Activated T-cell treated with anti-CD3 and anti-CD28 coated beads, Interleukin-2, amount 50 U/mL, for 24 hours (primary cell): Measurements from ENCODE around the gene WFS1.

Experiments used
- DNase-seq: peaks from one replicate; pipeline ENCODE4 v3.0.0-alpha.2; 2020
- H3K27ac Mint-ChIP-seq: 2 replicates; pipeline ENCODE4 v1.8.0; 2020; ENCODE audit warnings: mild to moderate bottlenecking, mixed read lengths
- H3K27me3 Mint-ChIP-seq: 2 replicates; pipeline ENCODE4 v1.8.0; 2020; ENCODE audit warnings: mixed read lengths
- H3K36me3 Mint-ChIP-seq: 2 replicates; pipeline ENCODE4 v1.8.0; 2020; ENCODE audit warnings: low read depth, mixed read lengths
- H3K4me1 Mint-ChIP-seq: 2 replicates; pipeline ENCODE4 v1.8.0; 2020; ENCODE audit warnings: low read depth, mixed read lengths
- H3K4me3 Mint-ChIP-seq: 2 replicates; pipeline ENCODE4 v1.8.0; 2020; ENCODE audit warnings: mild to moderate bottlenecking, moderate library complexity, mixed read lengths
- H3K9me3 Mint-ChIP-seq: 2 replicates; pipeline ENCODE4 v1.8.0; 2020; ENCODE audit warnings: mixed read lengths

The WFS1 gene

DNA sequence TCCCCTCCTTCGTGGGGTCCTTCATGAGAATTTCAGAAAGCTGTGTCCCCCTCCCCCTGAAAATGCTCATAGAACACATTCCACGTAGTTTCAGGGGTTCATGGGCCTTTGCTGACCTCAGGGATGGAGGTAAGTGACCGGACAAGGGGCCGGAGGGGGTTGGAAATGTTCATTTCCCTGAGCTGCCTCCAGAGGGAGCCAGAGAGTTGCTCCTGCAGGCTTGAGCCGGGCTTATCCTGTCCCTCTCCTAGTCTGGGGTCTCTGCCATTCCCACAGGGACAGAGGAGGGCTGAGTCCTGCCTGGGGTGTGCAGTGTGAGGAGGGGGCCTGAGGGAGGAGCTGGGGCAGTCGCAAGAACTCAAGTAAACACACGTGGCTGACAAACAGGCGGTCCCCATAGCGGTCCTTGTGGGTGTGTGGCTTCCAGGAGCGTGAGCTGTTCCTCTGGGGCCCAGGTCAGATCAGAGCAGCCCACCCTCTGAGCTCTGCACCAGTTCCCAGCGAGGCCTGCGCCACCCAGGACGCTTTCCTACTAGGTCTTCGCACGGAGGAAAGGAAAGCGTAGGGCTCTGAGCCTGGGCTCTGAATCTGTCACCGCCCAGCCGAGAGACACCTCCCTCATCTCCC, 62.5 kb downstream of the WFS1 start:
- Mint-ChIP-seq H3K4me3 (no peak overlapping the region), H3K9me3 (no peaks in the 10 kb centered on the region), H3K4me1 (peaks cover 1% of the 10 kb centered on the region), H3K27ac (no peak overlapping the region), H3K27me3 (peaks cover 58% of the 10 kb centered on the region), H3K36me3 (no peaks in the 10 kb centered on the region)
- DNase-seq: peak; percentile 46

DNA sequence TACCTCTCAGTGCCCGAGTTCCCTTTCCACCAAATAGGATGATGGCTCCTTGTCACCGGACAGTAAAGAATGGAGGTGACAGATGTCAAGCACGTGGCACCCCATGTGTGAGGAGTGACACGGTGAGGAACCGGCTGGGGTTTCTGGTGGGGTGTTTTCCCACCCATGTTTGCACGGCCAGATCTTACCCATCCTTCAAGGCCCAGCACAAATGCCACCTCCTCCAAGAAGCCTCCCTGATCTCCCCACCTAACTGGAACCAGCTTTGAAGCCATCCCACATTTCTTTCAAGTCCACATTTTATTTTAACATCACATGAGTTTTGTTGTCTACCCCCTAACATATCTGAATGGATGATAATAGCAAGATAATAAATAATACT, 63.0 kb downstream of the WFS1 start:
- Mint-ChIP-seq H3K27ac (no peak overlapping the region), H3K4me3 (no peak overlapping the region), H3K9me3 (no peaks in the 10 kb centered on the region), H3K36me3 (no peaks in the 10 kb centered on the region), H3K4me1 (peaks cover 5% of the 10 kb centered on the region), H3K27me3 (peaks cover 58% of the 10 kb centered on the region)
- DNase-seq: no peak

DNA sequence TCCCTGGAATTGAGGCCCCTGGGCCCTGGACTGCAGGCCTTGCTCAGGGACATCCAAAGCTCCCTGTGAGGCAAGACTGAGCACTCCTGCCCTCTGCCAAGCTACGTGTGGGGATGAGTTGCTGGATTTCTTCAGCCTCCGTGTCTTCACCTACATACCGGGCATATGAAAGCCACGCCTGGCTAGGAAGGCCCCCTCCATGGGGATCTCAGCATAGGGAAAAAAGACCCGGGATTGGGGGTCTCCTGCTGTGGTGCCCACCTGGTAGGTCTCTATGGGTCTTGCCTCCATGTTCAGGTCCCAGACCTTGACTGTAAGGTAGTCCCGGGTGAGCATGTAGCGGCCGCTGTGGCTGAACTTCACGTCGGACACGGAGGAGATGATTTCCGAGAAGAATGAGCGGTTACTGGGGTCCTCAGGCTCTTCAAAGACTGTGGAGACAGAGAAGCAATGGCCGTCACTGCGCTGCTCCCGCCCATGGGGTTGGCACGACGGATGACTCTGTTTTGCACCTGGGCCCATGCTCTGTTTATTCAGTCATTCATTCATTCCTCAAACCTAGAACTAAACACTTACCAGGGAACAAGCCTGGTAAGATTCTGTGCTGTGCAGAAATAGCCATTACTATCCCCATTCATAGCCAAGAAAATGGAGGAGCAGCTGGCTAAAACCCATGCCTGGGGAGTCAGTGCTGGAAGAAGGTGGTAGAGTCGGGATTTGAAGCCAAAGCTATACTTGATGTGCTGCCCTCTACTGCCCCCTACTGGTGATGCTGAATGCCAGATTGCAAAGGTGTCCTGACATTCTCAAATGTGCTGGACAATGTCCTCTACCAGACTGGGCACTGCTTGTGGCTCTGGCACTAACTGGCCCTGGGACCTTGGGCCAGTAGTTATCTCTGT, 63.9 kb downstream of the WFS1 start:
- no peak overlapping the region for H3K27ac Mint-ChIP-seq
- peaks cover 58% of the 10 kb centered on the region for H3K27me3 Mint-ChIP-seq
- H3K36me3 Mint-ChIP-seq: no peaks in the 10 kb centered on the region
- H3K4me1 Mint-ChIP-seq: peaks cover 14% of the 10 kb centered on the region
- no peak overlapping the region for H3K4me3 Mint-ChIP-seq
- H3K9me3 Mint-ChIP-seq: no peaks in the 10 kb centered on the region
- no peak for DNase-seq

DNA sequence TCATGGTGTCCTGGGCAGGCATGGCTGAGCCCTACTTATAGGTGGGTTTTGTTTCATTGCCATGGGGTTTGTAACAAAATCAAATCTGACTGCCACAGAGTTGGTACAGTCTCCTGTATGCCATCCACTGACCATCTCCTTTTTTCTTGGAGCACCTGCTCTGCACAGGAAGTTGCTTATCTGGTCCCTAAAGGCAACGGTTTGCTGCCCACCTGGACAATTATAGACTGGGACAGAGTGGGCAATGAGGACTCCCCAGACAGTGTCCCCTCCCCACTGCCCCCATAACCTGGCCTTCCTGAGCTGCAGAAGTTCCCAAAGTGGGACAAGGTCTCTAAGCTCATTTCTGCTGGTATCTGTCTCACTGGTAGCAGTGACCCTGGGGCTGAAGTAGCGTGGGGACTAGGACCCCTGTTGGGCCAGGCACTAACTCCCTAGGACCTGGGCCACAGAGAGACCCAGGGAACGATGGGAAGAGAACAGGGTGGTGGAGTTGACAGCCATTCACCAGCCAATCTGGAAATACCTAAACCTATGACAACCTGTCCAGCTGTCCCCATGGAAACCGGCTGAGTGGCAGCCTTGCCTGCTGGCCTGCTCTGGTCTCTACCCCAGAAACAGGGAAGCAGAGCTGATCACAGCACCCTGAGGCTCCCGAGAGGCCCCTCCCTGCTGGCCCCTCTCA, 64.7 kb downstream of the WFS1 start:
- no peak overlapping the region for H3K4me3 Mint-ChIP-seq
- DNase-seq: no peak
- peaks cover 17% of the 10 kb centered on the region for H3K4me1 Mint-ChIP-seq
- H3K27me3 Mint-ChIP-seq: peaks cover 63% of the 10 kb centered on the region
- no peaks in the 10 kb centered on the region for H3K9me3 Mint-ChIP-seq
- no peaks in the 10 kb centered on the region for H3K36me3 Mint-ChIP-seq
- no peak overlapping the region for H3K27ac Mint-ChIP-seq

DNA sequence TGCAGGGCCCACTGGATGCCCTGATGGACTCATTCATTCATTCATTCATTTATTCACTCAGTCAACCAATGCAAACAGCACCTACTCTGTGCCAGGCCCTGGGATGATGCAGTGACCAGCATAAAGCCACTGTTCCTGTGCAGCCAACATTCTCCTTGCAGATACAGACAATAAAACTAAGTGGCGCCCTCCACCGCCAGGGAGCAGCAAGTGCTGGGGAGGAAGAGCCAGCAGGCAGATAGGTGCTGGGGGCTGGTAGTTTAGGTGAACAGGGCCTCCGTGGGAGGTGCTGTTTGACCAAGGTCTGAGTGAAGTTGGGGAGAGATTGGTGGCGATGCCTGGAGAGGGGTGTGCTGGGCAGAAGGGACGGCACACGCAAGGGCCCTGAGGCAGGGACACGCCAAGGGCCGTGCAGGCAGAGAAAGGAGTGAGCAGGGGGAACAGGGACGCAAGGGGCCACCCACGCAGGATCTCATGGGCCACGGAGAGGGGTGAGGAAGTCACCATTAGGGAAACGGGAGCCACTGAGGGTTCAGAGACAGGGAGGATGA, 65.5 kb downstream of the WFS1 start:
- Mint-ChIP-seq H3K27me3 (peaks cover 62% of the 10 kb centered on the region), H3K27ac (no peak overlapping the region), H3K4me1 (peaks cover 17% of the 10 kb centered on the region), H3K4me3 (no peak overlapping the region), H3K9me3 (no peaks in the 10 kb centered on the region), H3K36me3 (no peaks in the 10 kb centered on the region)
- no peak for DNase-seq

DNA sequence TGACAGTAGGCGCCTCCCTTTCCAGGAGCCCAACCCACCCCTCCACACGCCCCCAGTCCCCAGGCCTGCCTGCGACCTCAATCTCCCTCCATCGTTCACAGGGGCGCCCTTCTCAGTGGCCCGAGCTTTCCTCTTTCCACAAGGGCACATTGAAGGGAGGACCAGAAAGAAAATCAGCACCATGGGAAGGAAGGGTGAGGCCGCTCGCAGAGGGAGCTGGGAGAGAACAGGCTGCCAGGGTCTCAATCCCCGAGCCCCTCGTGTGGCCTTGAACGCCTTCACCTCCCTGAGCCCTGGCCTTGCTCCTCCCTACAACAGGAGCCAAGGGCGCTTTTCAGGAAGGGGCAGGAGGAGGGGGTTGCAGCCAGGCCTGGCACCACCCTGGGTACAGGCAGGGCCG, 66.5 kb downstream of the WFS1 start:
- DNase-seq: no peak
- Mint-ChIP-seq H3K4me1 (peaks cover 17% of the 10 kb centered on the region), H3K9me3 (no peaks in the 10 kb centered on the region), H3K27ac (no peak overlapping the region), H3K4me3 (no peak overlapping the region), H3K27me3 (peaks cover 69% of the 10 kb centered on the region), H3K36me3 (no peaks in the 10 kb centered on the region)

DNA sequence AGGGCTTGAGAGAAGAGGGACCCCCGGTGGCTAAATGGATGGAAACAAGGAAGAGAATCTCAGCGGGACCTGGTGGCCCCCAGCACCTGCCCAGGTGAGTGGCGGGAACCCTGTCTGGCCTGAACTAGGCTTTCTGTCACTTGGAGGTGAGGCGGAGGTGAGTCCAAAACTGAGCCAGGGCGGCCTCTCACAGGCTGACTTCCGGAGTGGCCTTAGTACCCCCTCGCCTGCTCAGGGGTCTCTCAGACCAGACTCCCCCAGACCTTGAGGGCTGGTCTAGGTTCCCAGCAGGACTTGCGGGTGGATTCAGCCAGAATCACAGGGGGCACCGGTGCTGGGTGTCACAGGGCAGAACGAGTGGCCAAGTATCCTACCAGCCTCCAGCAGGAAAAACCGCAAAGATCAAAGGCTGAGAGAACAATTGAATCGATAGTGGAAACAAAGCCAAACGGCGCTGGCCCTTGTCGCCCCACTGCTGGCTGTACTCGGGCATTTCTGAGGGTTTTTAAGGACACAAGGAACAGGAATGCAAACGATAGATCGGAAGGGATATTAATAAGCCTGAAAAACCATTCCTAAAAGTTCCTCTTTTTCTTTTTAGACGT, 67.8 kb downstream of the WFS1 start:
- no peak overlapping the region for H3K27ac Mint-ChIP-seq
- H3K4me3 Mint-ChIP-seq: no peak overlapping the region
- H3K4me1 Mint-ChIP-seq: peaks cover 17% of the 10 kb centered on the region
- H3K36me3 Mint-ChIP-seq: no peaks in the 10 kb centered on the region
- H3K9me3 Mint-ChIP-seq: no peaks in the 10 kb centered on the region
- DNase-seq: no peak
- H3K27me3 Mint-ChIP-seq: peaks cover 69% of the 10 kb centered on the region

DNA sequence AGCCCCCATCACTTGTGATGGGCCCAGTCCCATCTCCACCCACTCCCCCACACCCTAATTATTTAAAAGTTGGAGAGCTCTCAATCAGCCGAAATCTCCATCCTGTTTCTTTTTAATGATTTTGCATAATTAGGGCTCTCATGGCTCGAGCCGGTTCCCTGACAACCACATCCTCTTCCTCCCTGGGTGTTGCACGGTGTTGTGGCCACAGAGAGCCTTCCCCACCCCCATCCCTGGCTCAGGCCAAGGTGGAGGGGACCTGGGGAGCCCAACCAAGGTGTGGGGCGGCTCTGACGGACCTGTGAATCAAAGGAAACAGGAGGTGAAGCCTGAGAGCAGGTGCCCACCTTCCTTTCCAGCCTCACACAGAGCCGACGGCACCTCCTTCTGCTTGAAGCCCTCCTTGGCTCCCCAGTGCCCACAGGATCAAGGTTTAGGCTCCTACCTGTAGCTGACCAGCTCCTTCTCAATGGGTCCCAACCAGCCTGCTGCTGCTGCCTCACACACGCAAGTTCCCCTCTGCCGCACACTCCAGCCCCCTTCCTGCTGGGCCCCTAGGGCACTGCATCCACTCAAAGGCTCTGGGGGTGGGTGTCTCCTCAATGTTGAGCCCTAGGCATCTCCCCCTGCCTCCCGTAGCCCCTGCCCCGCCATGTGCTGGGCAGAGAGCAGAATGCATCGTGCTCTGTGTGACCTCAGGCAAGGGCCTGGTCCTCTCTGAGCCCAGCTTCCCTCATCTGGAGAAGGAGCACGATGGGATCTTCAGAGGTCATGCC, 68.7 kb downstream of the WFS1 start:
- H3K36me3 Mint-ChIP-seq: no peaks in the 10 kb centered on the region
- no peak for DNase-seq
- no peaks in the 10 kb centered on the region for H3K9me3 Mint-ChIP-seq
- no peak overlapping the region for H3K27ac Mint-ChIP-seq
- no peak overlapping the region for H3K4me3 Mint-ChIP-seq
- H3K27me3 Mint-ChIP-seq: peaks cover 62% of the 10 kb centered on the region
- peaks cover 17% of the 10 kb centered on the region for H3K4me1 Mint-ChIP-seq

DNA sequence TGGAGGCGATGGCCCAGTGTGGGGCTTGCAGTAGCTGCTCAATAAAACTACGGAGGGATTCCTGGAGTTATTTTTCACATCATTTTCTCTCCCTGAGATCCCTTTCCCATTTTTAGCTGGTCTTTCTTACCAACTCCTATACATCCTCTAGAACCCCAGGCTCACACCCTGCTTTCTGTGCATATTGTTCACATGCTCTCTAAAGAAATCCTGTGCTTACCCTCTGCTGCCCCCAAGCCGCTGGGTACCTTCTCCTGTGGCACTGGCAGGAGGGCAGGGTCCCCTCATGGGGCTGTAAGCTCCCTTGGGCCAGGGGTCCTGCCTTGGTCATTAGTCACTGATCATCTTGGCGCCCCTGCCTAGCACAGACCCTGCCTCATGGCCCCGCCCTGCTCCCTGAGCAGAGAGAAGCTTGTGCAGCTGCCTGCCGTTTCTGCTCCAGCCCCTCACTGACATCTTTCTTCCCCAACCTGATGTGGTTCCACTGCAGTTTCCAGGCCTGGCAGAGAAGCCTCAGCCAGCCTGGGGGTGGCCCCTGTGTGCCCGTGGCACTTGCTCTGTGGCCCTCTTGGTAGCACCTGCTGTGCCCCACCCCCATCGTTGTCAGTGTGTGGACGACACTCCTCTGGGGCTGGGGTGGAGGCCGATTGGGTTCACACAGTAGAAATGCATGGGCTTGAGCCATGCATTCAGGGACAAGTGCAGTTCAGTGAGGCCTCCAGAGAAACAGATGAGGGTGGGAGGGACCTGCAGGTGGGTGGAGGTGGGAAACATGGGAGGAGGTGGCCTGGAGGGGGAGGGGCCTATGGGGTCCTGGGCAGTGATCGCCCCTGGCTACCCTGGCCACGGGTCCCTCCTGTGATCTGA, 69.5 kb downstream of the WFS1 start:
- no peak for DNase-seq
- Mint-ChIP-seq H3K9me3 (no peaks in the 10 kb centered on the region), H3K4me3 (no peak overlapping the region), H3K27me3 (peaks cover 55% of the 10 kb centered on the region), H3K36me3 (no peaks in the 10 kb centered on the region), H3K27ac (no peak overlapping the region), H3K4me1 (peaks cover 17% of the 10 kb centered on the region)

DNA sequence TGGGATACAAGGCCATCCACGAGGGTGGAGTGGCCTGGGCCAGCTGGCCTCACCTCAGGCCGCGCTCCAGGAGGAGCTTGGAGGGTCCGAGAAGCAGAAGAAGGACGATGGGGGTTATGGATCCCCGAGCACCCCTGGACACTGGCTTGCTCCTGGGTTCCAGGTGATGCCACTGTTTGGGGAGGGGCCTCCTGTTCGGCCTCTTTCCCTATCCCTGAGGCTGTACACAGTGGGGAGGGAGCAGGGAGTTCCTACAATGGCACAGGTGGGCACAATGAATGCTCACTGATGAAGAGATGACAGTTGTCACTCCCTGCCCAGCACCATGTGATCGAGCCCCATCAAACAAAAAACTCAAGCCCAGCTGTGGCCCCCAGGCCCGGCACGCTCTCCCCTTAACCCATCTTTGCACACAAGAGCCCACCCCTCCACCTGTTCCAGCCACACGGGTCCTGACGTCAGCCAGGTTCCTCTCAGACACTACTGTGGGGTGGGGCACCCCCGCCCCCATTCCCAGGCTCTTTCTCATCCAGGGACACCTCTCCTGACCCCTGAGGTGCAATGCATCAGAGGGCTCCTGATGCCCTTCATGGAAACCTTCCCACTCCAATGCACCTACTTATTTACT, 70.3 kb downstream of the WFS1 start:
- H3K36me3 Mint-ChIP-seq: no peaks in the 10 kb centered on the region
- H3K4me1 Mint-ChIP-seq: peaks cover 17% of the 10 kb centered on the region
- H3K27ac Mint-ChIP-seq: no peak overlapping the region
- DNase-seq: no peak
- peaks cover 50% of the 10 kb centered on the region for H3K27me3 Mint-ChIP-seq
- H3K9me3 Mint-ChIP-seq: no peaks in the 10 kb centered on the region
- H3K4me3 Mint-ChIP-seq: no peak overlapping the region

DNA sequence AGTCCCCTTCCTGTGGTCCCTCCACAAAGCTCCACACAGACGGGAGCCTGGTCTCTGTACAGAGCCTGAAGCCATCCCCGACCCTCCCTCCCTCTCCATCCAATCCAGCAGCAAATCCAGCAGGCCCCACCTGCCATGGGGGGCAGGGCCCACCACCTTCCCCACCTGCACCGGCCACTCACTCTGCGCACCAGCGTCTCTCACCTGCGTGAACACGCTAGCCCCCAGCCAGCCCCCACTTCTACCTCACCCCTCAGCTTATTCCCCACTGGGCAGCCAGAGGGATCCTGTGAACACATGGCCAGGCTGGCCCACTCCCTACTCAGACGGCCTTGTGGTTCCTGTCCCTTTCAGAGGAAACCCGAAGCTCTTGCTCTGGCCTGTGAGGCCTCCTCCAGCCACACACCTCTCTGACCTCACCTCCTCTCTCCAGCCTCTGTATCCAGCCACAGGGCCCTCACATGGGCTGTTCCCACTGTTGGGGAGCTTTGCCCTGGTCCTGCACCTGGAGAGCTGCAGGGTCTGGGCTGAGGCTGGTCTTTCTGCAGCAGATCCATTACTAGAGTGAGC, 70.9 kb downstream of the WFS1 start:
- H3K4me3 Mint-ChIP-seq: no peak overlapping the region

DNA sequence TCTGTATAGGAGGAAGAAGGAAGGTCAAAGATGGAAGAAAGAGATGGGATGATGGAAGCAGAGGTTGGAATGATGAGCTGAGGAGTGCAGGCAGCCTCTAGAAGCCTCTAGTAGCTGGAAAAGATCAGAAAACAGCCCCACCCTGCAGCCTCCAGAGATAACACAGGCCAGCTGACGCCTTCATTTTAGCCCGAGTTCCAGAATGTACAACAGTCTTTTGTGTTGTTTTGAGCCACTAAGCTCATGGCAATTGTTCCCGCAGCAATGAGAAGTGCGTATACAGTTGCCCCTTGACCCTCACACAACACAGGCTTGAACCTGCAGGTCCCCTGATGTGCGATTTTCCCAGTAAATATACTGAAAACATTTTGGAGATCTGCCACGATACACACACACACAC, 72.0 kb downstream of the WFS1 start:
- no peaks in the 10 kb centered on the region for H3K36me3 Mint-ChIP-seq
- H3K27ac Mint-ChIP-seq: no peak overlapping the region
- H3K4me1 Mint-ChIP-seq: peaks cover 17% of the 10 kb centered on the region
- no peak overlapping the region for H3K4me3 Mint-ChIP-seq
- no peaks in the 10 kb centered on the region for H3K9me3 Mint-ChIP-seq
- no peak for DNase-seq
- peaks cover 39% of the 10 kb centered on the region for H3K27me3 Mint-ChIP-seq

More for the DNA sequence above, 70.9 kb downstream of the WFS1 start:
- Mint-ChIP-seq H3K9me3 (no peaks in the 10 kb centered on the region), H3K27ac (no peak overlapping the region), H3K27me3 (peaks cover 44% of the 10 kb centered on the region), H3K36me3 (no peaks in the 10 kb centered on the region), H3K4me1 (peaks cover 17% of the 10 kb centered on the region)
- DNase-seq: no peak
